ENCODE data around the gene PNPT1. TPM values are rescaled to one million over a fixed set of nuclear protein-coding genes. Genes with fewer than 3 reads are reported as not detected.

PNPT1 gene
- total RNA-seq, 1 donor from 2014 or later, result 26.5 TPM

DNA sequence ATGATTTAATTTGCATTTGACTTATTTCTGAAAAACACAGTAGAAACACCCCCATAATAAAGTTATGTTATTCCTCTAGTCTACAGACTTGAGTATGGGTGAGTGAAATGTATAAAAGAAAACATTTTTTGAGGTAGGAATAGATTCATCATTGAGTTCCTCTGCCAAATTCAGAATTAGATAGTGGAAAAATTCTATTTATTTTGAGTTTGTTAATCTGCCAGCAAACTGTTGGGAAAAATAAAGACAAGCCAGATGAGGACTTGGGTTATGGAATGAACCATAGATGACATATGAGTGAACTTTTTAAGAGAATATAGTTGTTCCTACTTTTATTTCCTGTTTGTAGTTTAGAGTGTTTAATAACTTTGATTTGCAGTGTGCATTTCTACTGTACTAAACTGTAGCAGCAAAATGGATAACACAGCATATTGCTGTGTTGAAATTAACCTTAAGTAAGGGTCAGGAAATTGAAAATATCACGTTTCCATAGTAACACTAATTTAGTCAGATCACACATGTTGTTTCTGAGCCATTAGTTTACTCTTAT, 35.6 kb upstream of the PNPT1 start:
- Mint-ChIP-seq H3K4me1 (peaks cover 5% of the 10 kb centered on the region), H3K27me3 (ENCODE audit: low read depth) (no peaks in the 10 kb centered on the region), H3K9me3 (no peaks in the 10 kb centered on the region), H3K4me3 (no peak overlapping the region), H3K36me3 (no peaks in the 10 kb centered on the region), H3K27ac (no peak overlapping the region)
- no peak for DNase-seq (ENCODE audit: low spot score in 2 of 2, unreplicated experiment in 2 of 2)
- TF ChIP-seq, protein P1, sequence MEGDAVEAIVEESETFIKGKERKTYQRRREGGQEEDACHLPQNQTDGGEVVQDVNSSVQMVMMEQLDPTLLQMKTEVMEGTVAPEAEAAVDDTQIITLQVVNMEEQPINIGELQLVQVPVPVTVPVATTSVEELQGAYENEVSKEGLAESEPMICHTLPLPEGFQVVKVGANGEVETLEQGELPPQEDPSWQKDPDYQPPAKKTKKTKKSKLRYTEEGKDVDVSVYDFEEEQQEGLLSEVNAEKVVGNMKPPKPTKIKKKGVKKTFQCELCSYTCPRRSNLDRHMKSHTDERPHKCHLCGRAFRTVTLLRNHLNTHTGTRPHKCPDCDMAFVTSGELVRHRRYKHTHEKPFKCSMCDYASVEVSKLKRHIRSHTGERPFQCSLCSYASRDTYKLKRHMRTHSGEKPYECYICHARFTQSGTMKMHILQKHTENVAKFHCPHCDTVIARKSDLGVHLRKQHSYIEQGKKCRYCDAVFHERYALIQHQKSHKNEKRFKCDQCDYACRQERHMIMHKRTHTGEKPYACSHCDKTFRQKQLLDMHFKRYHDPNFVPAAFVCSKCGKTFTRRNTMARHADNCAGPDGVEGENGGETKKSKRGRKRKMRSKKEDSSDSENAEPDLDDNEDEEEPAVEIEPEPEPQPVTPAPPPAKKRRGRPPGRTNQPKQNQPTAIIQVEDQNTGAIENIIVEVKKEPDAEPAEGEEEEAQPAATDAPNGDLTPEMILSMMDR (IDR thresholded peaks at IDR 0.05; ENCODE audit: unreplicated experiment), result no peak

DNA sequence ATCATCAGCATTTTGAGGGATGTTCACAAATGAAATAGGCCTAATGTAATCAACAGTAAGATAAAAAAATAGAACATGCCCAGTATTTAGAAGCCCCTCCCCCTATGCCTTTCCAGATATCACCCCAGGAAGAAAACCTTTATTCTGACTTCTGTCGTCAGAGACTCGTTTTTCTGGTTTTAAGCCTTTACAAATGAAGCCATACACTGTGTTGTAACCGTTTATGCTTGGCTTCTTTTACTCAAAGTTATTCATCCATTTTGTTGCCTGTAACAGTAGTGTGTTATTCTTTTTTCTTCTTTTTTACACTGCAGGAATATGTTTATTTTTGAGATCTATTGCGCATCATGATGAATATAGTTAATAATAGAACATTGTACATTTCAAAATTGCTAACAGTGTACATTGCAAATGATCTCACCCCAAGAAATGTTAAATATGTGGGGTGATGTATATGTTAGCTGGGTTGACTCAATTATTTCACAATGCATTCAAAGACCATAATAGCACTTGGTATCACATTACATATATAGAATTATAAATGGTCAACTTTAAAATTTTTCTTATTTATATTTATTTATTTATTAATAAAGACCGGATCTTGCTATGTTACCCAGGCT, 28.1 kb upstream of the PNPT1 start:
- Mint-ChIP-seq H3K27me3 (ENCODE audit: low read depth) (no peaks in the 10 kb centered on the region), H3K9me3 (no peaks in the 10 kb centered on the region), H3K36me3 (no peaks in the 10 kb centered on the region), H3K27ac (peak overlapping the region; percentile 60), H3K4me3 (no peak overlapping the region), H3K4me1 (peaks cover 17% of the 10 kb centered on the region)
- TF ChIP-seq, protein P1 (IDR thresholded peaks at IDR 0.05; ENCODE audit: unreplicated experiment), result no peak
- DNase-seq (ENCODE audit: low spot score in 2 of 2, unreplicated experiment in 2 of 2), result no peak

DNA sequence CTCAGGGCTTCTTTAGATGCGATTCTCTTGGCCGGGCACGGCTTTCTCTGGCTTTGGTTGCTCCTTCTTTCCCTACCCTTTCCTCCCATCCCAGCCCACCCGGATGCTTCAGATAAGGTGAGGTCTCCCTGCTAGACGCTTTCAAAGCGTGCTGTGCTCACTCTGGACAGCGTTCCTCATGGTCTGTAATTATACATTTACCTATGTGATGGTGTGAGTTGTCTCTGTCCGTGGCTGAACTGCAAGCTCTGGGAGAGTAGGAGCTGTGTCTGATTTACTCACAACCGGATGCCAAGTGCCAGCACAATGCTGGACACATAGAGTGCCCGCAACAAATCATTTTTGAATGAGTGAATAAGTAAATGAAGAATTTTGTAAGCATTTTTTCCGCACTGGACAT, 26.8 kb upstream of the PNPT1 start:
- H3K4me1 Mint-ChIP-seq, result peaks cover 17% of the 10 kb centered on the region
- TF ChIP-seq, protein P1 (IDR thresholded peaks at IDR 0.05; ENCODE audit: unreplicated experiment), result no peak
- no peaks in the 10 kb centered on the region for H3K9me3 Mint-ChIP-seq
- H3K27me3 Mint-ChIP-seq (ENCODE audit: low read depth), result no peaks in the 10 kb centered on the region
- H3K27ac Mint-ChIP-seq, result peak overlapping the region; percentile 53
- H3K36me3 Mint-ChIP-seq, result no peaks in the 10 kb centered on the region
- no peak overlapping the region for H3K4me3 Mint-ChIP-seq
- no peak for DNase-seq (ENCODE audit: low spot score in 2 of 2, unreplicated experiment in 2 of 2)

DNA sequence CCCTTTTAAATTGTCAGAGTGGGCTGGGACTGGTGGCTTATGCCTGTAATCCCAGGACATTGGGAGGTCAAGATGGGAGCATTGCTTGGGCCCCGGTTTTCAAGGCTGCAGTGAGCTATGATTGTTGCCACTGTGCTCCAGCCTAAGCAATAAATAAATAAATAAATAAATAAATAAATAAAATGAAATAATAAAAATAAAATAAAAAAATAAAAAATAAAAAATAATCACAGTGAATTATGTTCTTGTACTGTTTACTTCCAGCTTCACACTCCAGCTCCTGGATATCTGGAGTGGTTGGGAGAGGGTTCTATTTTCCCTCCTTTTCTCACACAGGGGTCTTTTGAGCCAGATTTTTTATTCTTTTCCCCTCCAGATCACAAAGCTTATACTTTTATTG, 26.2 kb upstream of the PNPT1 start:
- Mint-ChIP-seq H3K27ac (no peak overlapping the region), H3K36me3 (no peaks in the 10 kb centered on the region), H3K4me1 (peaks cover 17% of the 10 kb centered on the region), H3K9me3 (no peaks in the 10 kb centered on the region), H3K27me3 (ENCODE audit: low read depth) (no peaks in the 10 kb centered on the region), H3K4me3 (no peak overlapping the region)
- TF ChIP-seq, protein P1 (IDR thresholded peaks at IDR 0.05; ENCODE audit: unreplicated experiment), result no peak
- no peak for DNase-seq (ENCODE audit: low spot score in 2 of 2, unreplicated experiment in 2 of 2)

DNA sequence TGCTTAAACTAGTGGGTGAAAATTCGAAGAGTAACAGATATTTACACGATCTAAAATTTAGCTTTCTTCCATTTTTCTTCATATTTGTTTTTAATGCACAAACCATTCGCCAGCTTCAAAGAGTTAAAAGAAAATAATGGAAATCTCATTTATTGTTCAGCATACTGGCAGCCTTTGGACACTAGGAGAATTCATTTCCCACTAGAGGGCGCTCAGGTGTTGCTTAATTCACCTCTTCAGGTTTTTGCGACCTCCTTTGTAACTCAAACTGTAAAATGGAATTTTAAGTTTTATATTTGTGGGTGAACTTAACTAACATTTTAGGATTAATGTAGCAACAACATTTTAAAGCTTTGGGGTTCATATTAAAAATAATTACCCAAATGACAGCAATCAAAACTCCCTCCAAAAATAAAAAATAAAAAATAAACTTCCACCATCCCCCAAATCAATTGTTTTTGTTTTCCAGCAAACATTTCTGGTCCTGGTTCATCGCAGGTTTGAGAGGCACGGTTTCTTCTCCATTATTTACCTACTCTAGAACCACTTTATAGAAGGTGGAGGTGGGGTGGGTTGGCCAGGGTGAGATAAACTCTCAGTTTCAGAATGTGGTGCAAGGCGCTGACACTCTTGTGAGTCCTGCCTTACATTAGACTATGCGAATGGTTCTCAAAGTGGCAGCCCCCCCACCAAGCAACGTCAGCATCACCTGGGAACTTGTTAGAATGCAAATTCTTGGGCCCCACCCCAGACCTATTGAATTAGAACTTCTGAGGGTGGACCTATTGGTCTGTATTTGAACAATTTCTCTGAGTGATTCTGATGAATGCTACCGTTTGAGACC, 24.7 kb upstream of the PNPT1 start:
- H3K27ac Mint-ChIP-seq, result no peak overlapping the region
- no peaks in the 10 kb centered on the region for H3K9me3 Mint-ChIP-seq
- TF ChIP-seq, protein P1 (IDR thresholded peaks at IDR 0.05; ENCODE audit: unreplicated experiment), result peak; percentile 85
- no peaks in the 10 kb centered on the region for H3K36me3 Mint-ChIP-seq
- H3K4me3 Mint-ChIP-seq, result no peak overlapping the region
- no peaks in the 10 kb centered on the region for H3K27me3 Mint-ChIP-seq (ENCODE audit: low read depth)
- peak in 1 of 2 experiments; percentile 59 for DNase-seq (ENCODE audit: low spot score in 2 of 2, unreplicated experiment in 2 of 2)
- H3K4me1 Mint-ChIP-seq, result peaks cover 17% of the 10 kb centered on the region
